Omental fat pad (tissue), 4 donors: ENCODE results near the gene LINGO3. TPM values are rescaled to one million over a fixed set of nuclear protein-coding genes. Genes with fewer than 3 reads are reported as not detected.

Source experiments
- ATAC-seq: fragments of 150-250 bp; one replicate; pipeline ENCODE4 v1.9.1; 2016; ENCODE audit warnings: mild to moderate bottlenecking, moderate library complexity; ENCODE audit not compliant: low FRiP score
- DNase-seq: peaks from one replicate; pipeline ENCODE4 v3.0.0-alpha.2; 2019; ENCODE audit warnings: low spot score
- CTCF ChIP-seq, 3 donors: fragments of 450-650 bp; IDR thresholded peaks; one replicate each; pipeline ENCODE4 v1.5.1; 2016 to 2017; ENCODE audit warnings: antibody characterized with exemption in 3 of 3, mild to moderate bottlenecking in 3 of 3, moderate library complexity in 2 of 3
- total RNA-seq, 4 donors: library from RNA; depleted of rRNA; stranded (reverse); fragments of >200 nt; gene quantifications; one replicate each; pipeline ENCODE4 v1.1.0, GENCODE V29; 2016

LINGO3 gene
- total RNA-seq, 4 donors from 2014 or later, result 0.19 TPM; not detected in 3

- no peak for DNase-seq
- no peak for ATAC-seq
- no peak for TF ChIP-seq CTCF (IDR thresholded peaks at IDR 0.05)
Measured at GRCh38 chr19:2325281-2326046, 17.5 kb upstream of the LINGO3 start.

GRCh38 chr19:2324220-2324948 lies 16.4 kb upstream of the LINGO3 start:
- TF ChIP-seq CTCF (IDR thresholded peaks at IDR 0.05), result no peak
- DNase-seq, result no peak
- no peak for ATAC-seq

- no peak for TF ChIP-seq CTCF (IDR thresholded peaks at IDR 0.05)
- no peak for ATAC-seq
- DNase-seq, result no peak
Measured at GRCh38 chr19:2323707-2324106, 15.8 kb upstream of the LINGO3 start.

GRCh38 chr19:2321565-2322283 lies 13.8 kb upstream of the LINGO3 start:
- DNase-seq (no peak), ATAC-seq (no peak)
- TF ChIP-seq CTCF (IDR thresholded peaks at IDR 0.05), result no peak

GRCh38 chr19:2320939-2321338 lies 13.0 kb upstream of the LINGO3 start:
- ATAC-seq (no peak), DNase-seq (no peak)
- TF ChIP-seq CTCF (IDR thresholded peaks at IDR 0.05), result no peak

- DNase-seq, result no peak
- no peak for TF ChIP-seq CTCF (IDR thresholded peaks at IDR 0.05)
- no peak for ATAC-seq
Measured at GRCh38 chr19:2320049-2320448, 12.1 kb upstream of the LINGO3 start.
